Astrocyte (in vitro differentiated cells and primary cell): ENCODE results near the gene CST9. TPM values are rescaled to one million over a fixed set of nuclear protein-coding genes. Genes with fewer than 3 reads are reported as not detected.

Experiments used
- DNase-seq: peaks from one replicate; pipeline ENCODE4 v3.0.0-alpha.2; 2010; ENCODE audit warnings: low read depth
- FAIRE-seq: peaks from 2 replicates; lab custom pipeline; 2011; peaks lifted over from hg19 to GRCh38; lab: Jason Lieb, UNC
- H2AFZ ChIP-seq: 2 replicates; pipeline ENCODE4 v1.6.0; 2012; ENCODE audit warnings: low read depth, low read length, inconsistent platforms
- H3K27ac ChIP-seq: 2 replicates; pipeline ENCODE4 v1.5.1; 2011; ENCODE audit warnings: low read depth, low read length, inconsistent platforms
- H3K27me3 ChIP-seq: 2 replicates; pipeline ENCODE4 v1.6.0; 2011; ENCODE audit warnings: low read length, inconsistent platforms; ENCODE audit not compliant: insufficient read depth
- H3K36me3 ChIP-seq: 2 replicates; pipeline ENCODE4 v1.5.1; 2011; ENCODE audit warnings: low read length, inconsistent platforms; ENCODE audit not compliant: insufficient read depth
- H3K4me1 ChIP-seq: 2 replicates; pipeline ENCODE4 v1.5.1; 2011; ENCODE audit warnings: low read length, inconsistent platforms; ENCODE audit not compliant: insufficient read depth
- H3K4me2 ChIP-seq: 2 replicates; pipeline ENCODE4 v1.6.0; 2012; ENCODE audit warnings: low read length, inconsistent platforms
- H3K4me3 ChIP-seq: 2 replicates; pipeline ENCODE4 v1.5.1; 2011; ENCODE audit warnings: low read depth, mild to moderate bottlenecking, low read length, inconsistent platforms; ENCODE audit not compliant: insufficient read depth
- H3K79me2 ChIP-seq: 2 replicates; pipeline ENCODE4 v1.6.0; 2012; ENCODE audit warnings: mild to moderate bottlenecking, low read length, inconsistent platforms; ENCODE audit not compliant: insufficient read depth
- H3K9ac ChIP-seq: 2 replicates; pipeline ENCODE4 v1.6.0; 2012; ENCODE audit warnings: mild to moderate bottlenecking, low read length, inconsistent platforms
- H3K9me3 ChIP-seq: 2 replicates; pipeline ENCODE4 v1.5.1; 2012; ENCODE audit warnings: low read depth, mild to moderate bottlenecking, low read length, inconsistent platforms; ENCODE audit not compliant: insufficient read depth
- H4K20me1 ChIP-seq: 2 replicates; pipeline ENCODE4 v1.6.0; 2012; ENCODE audit warnings: low read length, inconsistent platforms; ENCODE audit not compliant: insufficient read depth
- H3K27ac Mint-ChIP-seq: one replicate; pipeline ENCODE4 v1.8.0; 2021; ENCODE audit warnings: mild to moderate bottlenecking, mixed read lengths; ENCODE audit not compliant: unreplicated experiment
- H3K27me3 Mint-ChIP-seq: one replicate; pipeline ENCODE4 v1.8.0; 2021; ENCODE audit warnings: low read depth, mixed read lengths; ENCODE audit not compliant: unreplicated experiment
- H3K36me3 Mint-ChIP-seq: one replicate; pipeline ENCODE4 v1.8.0; 2021; ENCODE audit warnings: low read depth, mixed read lengths; ENCODE audit not compliant: unreplicated experiment
- H3K4me1 Mint-ChIP-seq: one replicate; pipeline ENCODE4 v1.8.0; 2021; ENCODE audit warnings: low read depth, mixed read lengths; ENCODE audit not compliant: unreplicated experiment
- H3K4me3 Mint-ChIP-seq: one replicate; pipeline ENCODE4 v1.8.0; 2021; ENCODE audit warnings: mild to moderate bottlenecking, moderate library complexity, mixed read lengths; ENCODE audit not compliant: unreplicated experiment
- H3K9me3 Mint-ChIP-seq: one replicate; pipeline ENCODE4 v1.8.0; 2021; ENCODE audit warnings: mild to moderate bottlenecking, mixed read lengths; ENCODE audit not compliant: unreplicated experiment
- CTCF ChIP-seq: IDR thresholded peaks from 2 replicates; pipeline ENCODE4 v1.5.1; 2011; ENCODE audit warnings: low read depth, mild to moderate bottlenecking, inconsistent platforms, low read length, moderate library complexity; ENCODE audit not compliant: insufficient read depth
- EZH2 ChIP-seq: IDR thresholded peaks from 2 replicates; pipeline ENCODE4 v1.6.1; 2012; ENCODE audit warnings: mild to moderate bottlenecking, low read length, inconsistent platforms; ENCODE audit not compliant: insufficient read depth
- total RNA-seq: library from RNA; stranded (reverse); gene quantifications from 2 replicates; pipeline ENCODE4 v1.2.1, GENCODE V29; 2021

Gene CST9
- total RNA-seq, 1 donor from 2014 or later, result not detected

GRCh38 chr20:23595941-23596340 is 9.8 kb downstream of the CST9 start:
- H3K36me3 ChIP-seq, result no peaks in the 10 kb centered on the region
- H3K9me3 ChIP-seq, result no peaks in the 10 kb centered on the region
- no peaks in the 10 kb centered on the region for H4K20me1 ChIP-seq
- H2AFZ ChIP-seq, result no peak overlapping the region
- no peak overlapping the region for H3K4me3 ChIP-seq
- no peak overlapping the region for H3K4me3 Mint-ChIP-seq
- peaks cover 9% of the 10 kb centered on the region for H3K27me3 Mint-ChIP-seq
- no peak for TF ChIP-seq CTCF
- TF ChIP-seq EZH2, result no peak
- no peak for DNase-seq
- no peaks in the 10 kb centered on the region for H3K4me1 ChIP-seq
- peaks cover 6% of the 10 kb centered on the region for H3K27me3 ChIP-seq
- no peak overlapping the region for H3K9ac ChIP-seq
- no peaks in the 10 kb centered on the region for H3K4me1 Mint-ChIP-seq
- H3K4me2 ChIP-seq, result no peak overlapping the region
- no peaks in the 10 kb centered on the region for H3K36me3 Mint-ChIP-seq
- no peak for FAIRE-seq
- H3K79me2 ChIP-seq, result no peaks in the 10 kb centered on the region
- no peaks in the 10 kb centered on the region for H3K9me3 Mint-ChIP-seq
- H3K27ac ChIP-seq, result no peak overlapping the region
- no peak overlapping the region for H3K27ac Mint-ChIP-seq

- DNase-seq, result no peak
- no peaks in the 10 kb centered on the region for H3K27me3 ChIP-seq
- H3K9ac ChIP-seq, result no peak overlapping the region
- H2AFZ ChIP-seq, result no peak overlapping the region
- no peaks in the 10 kb centered on the region for H3K36me3 ChIP-seq
- H4K20me1 ChIP-seq, result no peaks in the 10 kb centered on the region
- no peaks in the 10 kb centered on the region for H3K79me2 ChIP-seq
- H3K4me3 Mint-ChIP-seq, result no peak overlapping the region
- H3K9me3 Mint-ChIP-seq, result peaks cover 5% of the 10 kb centered on the region
- no peak overlapping the region for H3K27ac Mint-ChIP-seq
- H3K27ac ChIP-seq, result no peak overlapping the region
- no peaks in the 10 kb centered on the region for H3K36me3 Mint-ChIP-seq
- peaks cover 4% of the 10 kb centered on the region for H3K4me1 Mint-ChIP-seq
- FAIRE-seq, result no peak
- no peak overlapping the region for H3K4me2 ChIP-seq
- H3K4me3 ChIP-seq, result no peak overlapping the region
- no peaks in the 10 kb centered on the region for H3K4me1 ChIP-seq
- H3K9me3 ChIP-seq, result no peaks in the 10 kb centered on the region
- TF ChIP-seq EZH2, result no peak
- peaks cover 2% of the 10 kb centered on the region for H3K27me3 Mint-ChIP-seq
Observed at GRCh38 chr20:23588434-23589403, 17.0 kb downstream of the CST9 start.

- no peak overlapping the region for H2AFZ ChIP-seq
- no peak overlapping the region for H3K27ac ChIP-seq
- H3K4me2 ChIP-seq, result no peak overlapping the region
- peaks cover 5% of the 10 kb centered on the region for H3K4me1 Mint-ChIP-seq
- no peaks in the 10 kb centered on the region for H3K9me3 ChIP-seq
- H3K36me3 Mint-ChIP-seq, result no peaks in the 10 kb centered on the region
- H3K9ac ChIP-seq, result no peak overlapping the region
- TF ChIP-seq CTCF (no peak), EZH2 (no peak)
- H3K4me3 Mint-ChIP-seq, result no peak overlapping the region
- no peaks in the 10 kb centered on the region for H3K27me3 ChIP-seq
- H3K27me3 Mint-ChIP-seq, result peaks cover 2% of the 10 kb centered on the region
- H3K4me1 ChIP-seq, result no peaks in the 10 kb centered on the region
- no peak overlapping the region for H3K4me3 ChIP-seq
- no peaks in the 10 kb centered on the region for H4K20me1 ChIP-seq
- no peaks in the 10 kb centered on the region for H3K36me3 ChIP-seq
- H3K79me2 ChIP-seq, result no peaks in the 10 kb centered on the region
- DNase-seq, result no peak
- H3K27ac Mint-ChIP-seq, result no peak overlapping the region
- FAIRE-seq, result no peak
- H3K9me3 Mint-ChIP-seq, result peaks cover 5% of the 10 kb centered on the region
Observed at GRCh38 chr20:23587631-23588030, 18.1 kb downstream of the CST9 start.
